HG03196 (cell line): ENCODE results near the gene GDPD2.

ENCODE experiments used
- ATAC-seq: cut with Tn5 transposase; IDR thresholded peaks from one replicate; pipeline ENCODE4 v1.9.1; 2021; ENCODE audit not compliant: unreplicated experiment

GDPD2 gene

GRCh38 chrX:70437921-70438665, 15.0 kb downstream of the GDPD2 start:
- ATAC-seq = no peak

DNA sequence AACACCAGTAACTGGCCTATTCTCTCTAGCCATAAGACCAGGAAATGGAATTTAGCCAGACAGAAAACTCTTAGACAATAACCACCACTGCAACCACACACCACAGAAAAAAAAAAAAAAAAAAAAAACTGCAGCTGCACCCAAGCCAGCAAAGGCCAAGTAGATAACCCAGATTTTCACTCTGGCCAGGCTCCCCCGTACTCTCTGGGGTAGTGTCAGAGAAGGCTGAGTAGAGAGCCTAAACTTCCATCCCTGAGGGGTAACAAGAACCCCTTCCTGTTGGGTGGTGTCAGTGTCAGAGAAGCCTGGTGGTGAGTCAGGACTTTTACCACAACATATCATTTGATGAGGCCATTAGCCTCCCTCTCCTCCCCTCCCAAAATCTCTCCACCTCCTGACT, 15.9 kb downstream of the GDPD2 start:
- ATAC-seq = no peak

GRCh38 chrX:70442224-70442623, 19.1 kb downstream of the GDPD2 start:
- ATAC-seq = no peak

DNA sequence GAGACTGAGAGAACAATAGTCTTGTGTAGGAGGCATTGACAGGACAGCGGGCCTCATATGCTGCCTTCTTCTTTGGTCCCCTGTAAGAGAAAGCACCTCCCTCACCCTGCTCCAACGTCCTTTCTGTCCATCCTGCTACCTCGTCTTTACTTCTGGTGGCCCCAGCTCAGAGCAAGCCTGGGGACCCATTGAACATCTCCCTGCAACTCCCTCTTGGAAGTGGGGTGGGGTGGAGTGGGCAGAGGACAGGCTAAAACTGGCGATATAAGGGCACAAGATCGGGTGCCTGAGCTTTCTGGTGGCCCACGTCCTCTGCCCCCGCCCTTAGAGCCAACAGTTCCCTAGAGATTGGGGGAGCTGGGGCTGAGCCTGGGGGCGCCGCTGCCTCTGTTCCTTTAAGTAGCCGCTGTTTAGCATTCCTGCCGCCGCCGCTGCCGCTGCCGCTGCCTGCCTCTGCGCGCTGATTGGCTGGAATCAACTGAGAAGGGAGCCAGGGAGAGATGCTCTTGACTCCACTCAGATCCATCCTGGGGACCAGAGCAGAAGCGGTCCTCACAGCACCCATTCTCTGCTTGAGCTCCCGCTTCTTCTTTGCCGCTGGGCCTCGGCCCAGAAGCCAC, 21.3 kb downstream of the GDPD2 start, which contains the start of gene DLG3:
TSS of gene DLG3 (plus strand) at position 510 of the 620 bp plus-strand sequence. CDS start 367 bp downstream, outside the sequence.
- no peak for ATAC-seq

DNA sequence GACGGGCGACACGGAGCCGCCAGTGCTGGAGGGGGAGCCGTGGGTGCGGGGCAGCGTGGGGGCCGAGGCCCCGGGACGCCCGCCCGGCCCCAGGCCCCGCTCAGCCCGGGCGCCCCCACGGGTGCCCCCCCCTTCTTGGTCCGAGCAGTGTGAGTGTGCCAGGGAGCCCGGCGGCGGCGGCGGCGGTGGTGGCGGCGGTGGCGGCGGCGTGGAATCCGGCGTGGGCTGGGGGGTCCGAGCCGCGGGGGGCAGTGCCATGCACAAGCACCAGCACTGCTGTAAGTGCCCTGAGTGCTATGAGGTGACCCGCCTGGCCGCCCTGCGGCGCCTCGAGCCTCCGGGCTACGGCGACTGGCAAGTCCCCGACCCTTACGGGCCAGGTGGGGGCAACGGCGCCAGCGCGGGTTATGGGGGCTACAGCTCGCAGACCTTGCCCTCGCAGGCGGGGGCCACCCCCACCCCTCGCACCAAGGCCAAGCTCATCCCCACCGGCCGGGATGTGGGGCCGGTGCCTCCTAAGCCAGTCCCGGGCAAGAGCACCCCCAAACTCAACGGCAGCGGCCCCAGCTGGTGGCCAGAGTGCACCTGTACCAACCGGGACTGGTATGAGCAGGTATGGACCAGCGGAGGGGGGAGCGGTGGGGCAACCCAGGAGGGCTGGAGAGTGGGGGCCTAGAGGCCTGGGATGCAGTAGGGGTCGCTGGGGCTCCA, 22.0 kb downstream of the GDPD2 start:
- no peak for ATAC-seq

DNA sequence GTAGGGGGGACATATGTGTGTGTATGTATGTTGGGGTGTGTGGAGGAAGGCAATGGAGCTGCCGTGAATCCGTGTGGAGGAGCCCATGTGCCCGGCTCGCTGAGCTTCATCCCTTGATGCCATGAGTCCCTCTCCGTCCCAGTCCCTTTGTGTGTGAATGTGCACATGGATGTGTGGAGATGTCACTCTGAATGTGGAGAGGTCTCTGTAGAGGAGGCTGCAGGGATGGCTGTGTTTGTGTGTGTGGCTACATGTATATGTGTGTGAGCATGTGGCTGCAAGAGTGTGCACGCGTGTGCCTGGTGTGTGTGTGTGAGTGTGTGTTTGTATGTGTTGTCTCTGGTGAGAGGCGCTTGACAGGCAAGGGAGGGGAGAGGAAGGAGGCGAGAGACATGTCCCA, 22.8 kb downstream of the GDPD2 start:
- no peak for ATAC-seq

- no peak for ATAC-seq
These were observed 23.6 kb downstream of the GDPD2 start for GRCh38 chrX:70446380-70447350.

DNA sequence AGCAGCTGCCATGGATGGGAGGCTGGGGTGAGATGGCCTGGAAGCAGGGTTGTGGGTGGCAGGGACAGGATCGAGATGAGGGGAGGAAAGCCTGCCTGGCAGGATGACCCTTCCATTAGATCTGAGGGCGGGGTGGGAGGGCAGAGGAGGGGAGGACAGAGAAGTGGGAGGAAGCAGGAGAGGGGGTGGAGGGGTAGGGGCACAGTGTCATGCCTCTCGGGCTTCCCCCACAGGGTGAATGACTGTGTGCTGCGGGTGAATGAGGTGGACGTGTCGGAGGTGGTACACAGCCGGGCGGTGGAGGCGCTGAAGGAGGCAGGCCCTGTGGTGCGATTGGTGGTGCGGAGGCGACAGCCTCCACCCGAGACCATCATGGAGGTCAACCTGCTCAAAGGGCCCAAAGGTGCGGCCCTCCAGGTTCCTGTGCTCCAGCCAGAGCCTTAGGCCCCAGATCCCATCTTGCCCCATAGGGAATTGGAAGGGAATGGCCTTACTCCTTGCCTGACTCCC, 26.4 kb downstream of the GDPD2 start:
- no peak for ATAC-seq

- ATAC-seq = no peak
These were observed 29.1 kb downstream of the GDPD2 start for GRCh38 chrX:70452143-70452733.

GRCh38 chrX:70453024-70453618, 30.0 kb downstream of the GDPD2 start:
- no peak for ATAC-seq

DNA sequence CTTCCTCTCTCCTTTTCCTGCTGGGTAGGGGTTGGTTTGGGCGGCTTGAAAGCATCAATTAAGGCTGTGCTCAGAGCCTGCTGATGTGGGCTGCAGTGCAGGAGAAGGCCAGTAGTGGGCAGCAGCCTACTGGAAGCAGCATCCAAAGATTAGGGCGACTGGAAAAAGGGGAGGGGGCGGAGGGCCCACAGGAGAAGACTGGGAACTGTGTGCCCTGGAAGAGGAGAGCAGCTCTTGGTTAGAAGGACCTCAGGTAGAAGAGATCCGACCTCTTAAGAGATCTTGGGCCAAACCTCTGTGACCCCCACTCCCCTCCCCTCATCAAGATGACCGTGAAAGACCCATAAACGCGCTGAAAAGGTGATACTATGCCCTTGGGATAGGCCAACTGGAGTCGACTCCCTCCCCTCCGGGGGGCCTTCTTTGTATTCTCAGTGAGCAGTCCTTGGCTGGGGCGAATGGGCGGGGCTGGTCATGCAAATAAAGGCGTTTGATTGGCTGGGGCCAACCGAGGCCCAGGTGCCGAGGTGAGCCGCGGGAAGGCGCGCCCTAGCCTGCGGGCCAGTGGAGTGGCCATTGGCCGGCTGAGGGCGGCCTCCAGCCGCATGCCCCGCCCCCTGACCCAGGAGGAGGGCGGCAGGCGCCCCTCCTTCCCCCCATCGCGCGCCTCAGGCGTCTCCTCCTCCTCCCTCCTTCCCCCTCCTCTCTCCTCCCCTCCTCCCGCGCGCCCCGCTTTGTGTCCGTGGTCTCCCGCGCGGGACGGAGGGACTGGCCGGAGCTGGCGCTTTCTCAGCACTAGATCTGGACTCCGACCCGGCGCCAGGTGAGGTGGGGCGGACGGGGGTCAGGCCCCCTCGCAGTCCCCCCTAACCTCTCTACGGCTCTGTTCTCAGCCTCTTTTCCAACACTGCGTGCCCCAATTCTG, 31.6 kb downstream of the GDPD2 start:
- ATAC-seq = peak; percentile 50

DNA sequence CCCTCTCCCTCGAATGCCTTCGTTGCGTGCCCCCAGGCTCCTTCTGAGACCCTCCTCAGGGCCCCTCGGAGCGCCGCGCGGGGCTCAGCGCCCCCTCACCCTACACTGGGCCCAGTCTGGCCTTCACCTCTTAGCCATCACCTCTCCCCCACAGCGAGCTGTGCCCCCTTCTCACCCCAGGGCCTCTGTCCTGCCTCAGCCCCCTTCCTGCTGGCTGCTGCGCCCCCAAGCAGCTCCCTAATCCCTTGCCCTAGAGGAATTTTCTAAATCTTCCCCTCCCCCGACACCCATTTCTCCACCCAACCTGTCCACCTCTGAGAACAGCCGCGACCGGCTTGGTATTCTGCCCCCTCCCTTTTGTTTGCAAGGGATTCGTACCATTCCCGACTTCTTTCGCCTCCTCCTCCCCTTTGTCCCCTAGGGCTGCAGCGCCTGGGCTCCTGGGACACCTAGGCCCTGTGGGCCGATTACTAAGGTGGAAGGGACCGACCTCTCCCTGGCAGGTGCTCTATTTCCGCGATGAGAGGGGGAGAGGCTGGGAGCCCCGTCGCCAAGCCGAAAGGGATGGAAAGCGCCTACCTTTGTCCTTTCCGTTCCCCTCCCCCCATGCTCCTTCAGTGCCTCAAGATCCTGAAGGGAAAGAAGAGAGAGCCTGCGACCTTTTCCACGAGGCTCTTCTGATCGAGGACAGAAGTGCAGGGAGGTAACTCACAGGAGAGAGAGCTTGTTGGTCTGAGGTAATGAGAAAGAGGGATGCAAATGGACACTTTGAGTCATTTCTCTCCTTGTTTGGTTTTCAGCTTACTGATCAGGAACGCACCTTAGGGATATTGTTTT, 32.5 kb downstream of the GDPD2 start:
- no peak for ATAC-seq

DNA sequence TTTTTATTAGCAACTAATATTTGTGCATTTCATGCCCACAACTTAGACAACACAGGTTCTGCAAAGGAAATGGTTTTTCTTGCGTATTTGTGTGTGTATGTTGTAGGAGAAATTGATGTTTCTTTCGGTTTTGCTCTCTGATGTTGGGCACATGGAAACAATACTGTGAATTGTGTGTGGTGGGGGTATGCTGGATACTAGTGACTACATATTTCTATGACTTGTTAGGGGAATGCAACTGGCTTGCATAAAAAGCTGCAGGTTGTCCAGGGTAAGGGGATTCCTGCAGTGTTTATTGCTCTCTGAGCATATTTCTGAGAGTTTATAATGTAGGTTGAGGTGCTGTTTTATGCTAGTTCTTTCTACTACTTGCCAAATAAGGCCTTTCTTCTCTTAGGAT, 33.1 kb downstream of the GDPD2 start:
- no peak for ATAC-seq

- ATAC-seq = no peak
These were observed 37.9 kb downstream of the GDPD2 start for GRCh38 chrX:70461026-70461425.

GRCh38 chrX:70464051-70464450, 40.9 kb downstream of the GDPD2 start:
- ATAC-seq = no peak

GRCh38 chrX:70466968-70467367, 43.9 kb downstream of the GDPD2 start:
- ATAC-seq = no peak

GRCh38 chrX:70468709-70469108, 45.6 kb downstream of the GDPD2 start:
- no peak for ATAC-seq

DNA sequence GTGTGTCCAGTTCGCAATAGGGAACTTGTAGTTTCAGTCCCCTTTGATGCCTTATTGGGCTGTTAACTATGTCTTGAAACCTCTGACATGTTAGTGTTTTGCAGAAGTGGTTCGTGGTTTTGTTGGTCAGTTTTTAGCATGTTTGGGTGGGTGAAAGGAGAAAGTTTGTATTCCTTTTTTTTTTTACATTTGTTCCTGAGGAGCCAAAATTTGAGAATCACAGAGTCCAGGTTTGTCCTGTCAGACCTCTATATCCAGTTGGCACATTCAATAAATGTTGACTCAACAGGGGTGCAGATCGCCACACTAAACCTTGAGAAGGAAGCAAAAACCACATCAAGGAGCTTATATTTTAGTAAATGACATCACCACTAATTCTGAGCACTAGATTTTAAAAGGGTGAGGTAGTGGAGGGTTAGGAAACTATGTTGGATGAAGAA, 47.8 kb downstream of the GDPD2 start:
- no peak for ATAC-seq
